CD4-positive, CD25-positive, alpha-beta regulatory T cell (primary cell): ENCODE data around the gene MTX1. TPM values are rescaled to one million over a fixed set of nuclear protein-coding genes. Genes with fewer than 3 reads are reported as not detected.
"Not testable (repeated sequence)": the region's sequence is repeated elsewhere in the genome, so short reads cannot be mapped to it uniquely, and the experiment has no call there.

Experiments used
- ATAC-seq, 2 donors: fragments of 150-1000 bp; cut with Tn5 transposase; one replicate each; pipeline ENCODE4 v1.10.0; 2021; ENCODE audit warnings: low read depth in 2 of 2, moderate number of reproducible peaks in 2 of 2, moderate library complexity in 1 of 2
- DNase-seq, 3 donors: peaks; one replicate each; pipeline versions ENCODE4 v3.0.0 to v3.0.0-alpha.2; 2012 to 2022; ENCODE audit warnings: mixed read lengths in 1 of 3
- H3K27ac ChIP-seq: one replicate; pipeline ENCODE4 v1.7.0; 2013; ENCODE audit warnings: mild to moderate bottlenecking, low read length; ENCODE audit not compliant: insufficient read depth, poor library complexity, severe bottlenecking
- H3K27me3 ChIP-seq: one replicate; pipeline ENCODE4 v1.7.0; 2013; ENCODE audit warnings: low read length; ENCODE audit not compliant: control insufficient read depth, insufficient read depth
- H3K36me3 ChIP-seq: one replicate; pipeline ENCODE4 v1.7.0; 2013; ENCODE audit warnings: mild to moderate bottlenecking, low read length, moderate library complexity; ENCODE audit not compliant: control insufficient read depth, insufficient read depth
- H3K4me1 ChIP-seq: 2 replicates; pipeline ENCODE4 v1.7.0; 2013; ENCODE audit warnings: mild to moderate bottlenecking, low read length; ENCODE audit not compliant: insufficient read depth, control insufficient read depth, poor library complexity, severe bottlenecking
- H3K4me3 ChIP-seq: one replicate; pipeline ENCODE4 v1.7.0; 2013; ENCODE audit warnings: low read depth, mild to moderate bottlenecking, low read length, moderate library complexity
- H3K9me3 ChIP-seq, 2 experiments: 1 replicate in 1 of 2; 2 replicates in 1 of 2; pipeline ENCODE4 v1.7.0; 2013; ENCODE audit warnings: low read length in 2 of 2, mild to moderate bottlenecking in 1 of 2, moderate library complexity in 1 of 2; ENCODE audit not compliant: control insufficient read depth in 2 of 2
- H3K27ac Mint-ChIP-seq, 3 donors: one replicate each; pipeline ENCODE4 v1.8.0; 2020 to 2022; ENCODE audit warnings: mild to moderate bottlenecking in 3 of 3, mixed read lengths in 3 of 3, moderate library complexity in 2 of 3
- H3K27me3 Mint-ChIP-seq: one replicate; pipeline ENCODE4 v1.8.0; 2022; ENCODE audit warnings: mild to moderate bottlenecking, mixed read lengths
- H3K36me3 Mint-ChIP-seq: one replicate; pipeline ENCODE4 v1.8.0; 2020; ENCODE audit warnings: mixed read lengths
- H3K4me1 Mint-ChIP-seq, 4 donors: one replicate each; pipeline ENCODE4 v1.8.0; 2020 to 2022; ENCODE audit warnings: mixed read lengths in 4 of 4, mild to moderate bottlenecking in 1 of 4
- H3K4me3 Mint-ChIP-seq, 4 donors: one replicate each; pipeline ENCODE4 v1.8.0; 2020 to 2022; ENCODE audit warnings: mild to moderate bottlenecking in 4 of 4, mixed read lengths in 4 of 4, moderate library complexity in 3 of 4
- H3K9me3 Mint-ChIP-seq, 7 donors: one replicate each; pipeline ENCODE4 v1.8.0; 2020 to 2022; ENCODE audit warnings: mixed read lengths in 7 of 7, mild to moderate bottlenecking in 3 of 7, moderate library complexity in 2 of 7
- polyA plus RNA-seq, 4 donors: library from polyadenylated mRNA; unstranded; fragments of 300-500 nt; fragmentation: Illumina TruSeq; gene quantifications; one replicate each; pipeline ENCODE4 v1.2.3, GENCODE V29; 2021
- total RNA-seq: library from RNA; stranded (reverse); gene quantifications from one replicate; pipeline ENCODE4 v1.2.3, GENCODE V29; 2022

The MTX1 gene
- total and polyA plus RNA-seq, 5 donors from 2014 or later, result 18.4 to 52.2 (median 46.0) TPM

GRCh38 chr1:155223047-155223446, 14.6 kb downstream of the MTX1 start:
- H3K27ac ChIP-seq, result no peak overlapping the region
- ATAC-seq, result no peak
- no peak overlapping the region for H3K4me3 ChIP-seq
- no peak for DNase-seq
- H3K36me3 ChIP-seq, result no peaks in the 10 kb centered on the region
- H3K27me3 ChIP-seq, result no peaks in the 10 kb centered on the region
- Mint-ChIP-seq H3K4me3 (no peak overlapping the region), H3K4me1 (peaks cover 16 to 42% (median 20%) of the 10 kb centered on the region in 4 donors), H3K27me3 (no peaks in the 10 kb centered on the region), H3K27ac (no peak overlapping the region), H3K36me3 (no peaks in the 10 kb centered on the region), H3K9me3 (no peaks in the 10 kb centered on the region)
- peaks cover 21% of the 10 kb centered on the region for H3K4me1 ChIP-seq
- H3K9me3 ChIP-seq, result no peaks in the 10 kb centered on the region

GRCh38 chr1:155225404-155225759, 16.9 kb downstream of the MTX1 start:
- H3K4me3 ChIP-seq, H3K27me3 ChIP-seq, DNase-seq, H3K27ac Mint-ChIP-seq, H3K36me3 ChIP-seq, H3K9me3 Mint-ChIP-seq, H3K27me3 Mint-ChIP-seq, ATAC-seq, H3K9me3 ChIP-seq, H3K36me3 Mint-ChIP-seq: not testable (repeated sequence)
- Mint-ChIP-seq H3K4me1 (peaks cover 12 to 36% (median 15%) of the 10 kb centered on the region in 4 donors), H3K4me3 (peak overlapping the region in 2 of 4 donors; percentile 86 to 97)
- peak overlapping the region; percentile 83 for H3K27ac ChIP-seq
- peaks cover 23% of the 10 kb centered on the region for H3K4me1 ChIP-seq

DNA sequence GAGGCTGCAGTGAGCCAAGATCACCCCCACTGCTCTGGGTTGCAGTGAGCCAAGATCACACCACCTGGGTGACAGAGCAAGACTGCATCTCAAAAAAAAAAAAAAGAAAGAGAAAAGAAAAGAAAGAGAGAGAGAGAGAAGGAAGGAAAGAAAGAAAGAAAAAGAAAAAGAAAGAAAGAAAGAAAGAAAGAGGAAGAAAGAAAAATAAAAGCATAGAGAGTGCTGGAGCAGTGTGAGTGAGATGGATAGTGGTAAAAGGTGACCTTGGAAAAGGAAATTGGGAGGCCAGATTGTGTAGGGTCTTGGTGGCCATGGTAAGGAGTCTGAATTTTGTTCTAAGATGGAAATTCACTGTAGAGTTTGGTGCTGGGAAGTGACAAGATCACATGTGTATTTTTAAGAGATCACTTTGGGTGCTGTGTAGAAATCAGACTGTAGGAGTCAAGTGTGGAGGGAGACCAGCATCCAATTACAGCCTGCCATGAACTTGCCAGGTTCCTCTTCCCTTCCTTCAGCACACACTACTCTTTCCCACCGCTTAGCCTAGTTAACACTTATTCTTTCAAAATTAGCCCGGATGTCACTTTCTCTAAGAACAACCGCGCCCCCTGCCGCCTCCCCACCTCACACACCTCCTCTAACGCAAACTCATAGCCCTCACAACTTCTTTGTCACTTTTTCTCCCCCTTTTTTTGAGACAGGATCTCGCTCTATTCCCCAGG, 17.9 kb downstream of the MTX1 start:
- ATAC-seq, result peak; percentile 44 to 49
- H3K36me3 Mint-ChIP-seq, result no peaks in the 10 kb centered on the region
- no peaks in the 10 kb centered on the region for H3K27me3 ChIP-seq
- H3K4me1 Mint-ChIP-seq, result peaks cover 12 to 35% (median 15%) of the 10 kb centered on the region in 4 donors
- peak overlapping the region; percentile 86 to 97 (median 92) for H3K4me3 Mint-ChIP-seq
- peak overlapping the region; percentile 90 for H3K4me3 ChIP-seq
- H3K4me1 ChIP-seq, result peaks cover 23% of the 10 kb centered on the region
- H3K36me3 ChIP-seq, result no peaks in the 10 kb centered on the region
- H3K9me3 ChIP-seq, result no peaks in the 10 kb centered on the region
- H3K9me3 Mint-ChIP-seq, result no peaks in the 10 kb centered on the region
- peak; percentile 72 to 91 (median 84) for DNase-seq
- peak overlapping the region; percentile 84 to 98 (median 94) for H3K27ac Mint-ChIP-seq
- peak overlapping the region; percentile 83 for H3K27ac ChIP-seq
- H3K27me3 Mint-ChIP-seq, result no peaks in the 10 kb centered on the region

- H3K27me3 Mint-ChIP-seq, result no peaks in the 10 kb centered on the region
- peak overlapping the region; percentile 90 for H3K4me3 ChIP-seq
- H3K27ac ChIP-seq, result peak overlapping the region; percentile 83
- peak overlapping the region; percentile 84 to 98 (median 94) for H3K27ac Mint-ChIP-seq
- H3K4me3 Mint-ChIP-seq, result peak overlapping the region; percentile 86 to 97 (median 92)
- ATAC-seq (no peak), DNase-seq (peak in 1 of 3 donors; percentile 63)
- no peaks in the 10 kb centered on the region for H3K27me3 ChIP-seq
- no peaks in the 10 kb centered on the region for H3K36me3 ChIP-seq
- H3K4me1 Mint-ChIP-seq, result peaks cover 12 to 35% (median 15%) of the 10 kb centered on the region in 4 donors
- H3K9me3 Mint-ChIP-seq, result no peaks in the 10 kb centered on the region
- no peaks in the 10 kb centered on the region for H3K36me3 Mint-ChIP-seq
- H3K9me3 ChIP-seq, result no peaks in the 10 kb centered on the region
- peaks cover 23% of the 10 kb centered on the region for H3K4me1 ChIP-seq
Observed at GRCh38 chr1:155226910-155227260, 18.4 kb downstream of the MTX1 start.

DNA sequence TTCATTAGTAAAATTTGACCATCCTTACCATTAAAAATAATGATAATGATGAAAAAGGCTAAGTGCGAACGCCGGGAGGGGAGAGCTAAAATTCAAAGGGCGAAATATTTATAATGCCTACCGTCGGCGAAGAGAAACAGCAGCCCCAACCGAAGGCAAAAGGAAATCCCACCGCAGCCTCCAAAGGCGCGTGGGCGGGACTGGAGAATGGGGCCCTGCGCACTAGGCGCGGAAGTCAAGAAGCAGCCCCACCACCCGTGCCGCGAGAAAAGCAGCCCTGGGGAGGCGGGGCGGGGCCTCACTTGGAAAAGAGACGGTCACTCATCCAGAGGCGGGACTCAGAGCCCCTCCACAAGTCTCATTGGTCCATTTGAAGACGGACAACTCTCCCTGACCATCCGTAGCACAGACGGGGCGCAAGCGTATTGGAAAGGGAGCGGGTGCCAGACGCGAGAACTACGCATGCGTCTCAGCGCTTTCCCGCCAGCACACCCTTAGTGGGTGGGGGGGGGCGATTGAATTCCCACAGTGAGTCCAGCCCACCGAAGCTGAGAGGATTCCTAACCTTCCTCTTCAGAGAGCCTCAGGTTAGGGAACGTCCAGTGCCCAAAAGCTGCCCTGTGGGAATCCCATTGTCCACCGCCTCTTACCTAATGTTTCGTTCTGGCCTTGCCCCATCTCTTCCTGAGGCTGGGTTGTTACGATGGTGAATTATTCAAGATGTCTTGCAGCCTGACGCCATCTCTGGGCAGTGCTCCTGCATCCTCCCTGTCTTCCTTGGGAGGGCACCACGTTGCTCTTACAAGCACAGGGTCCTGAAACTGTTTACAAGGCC, 19.0 kb downstream of the MTX1 start:
- Histone ChIP-seq H3K27me3 (no peaks in the 10 kb centered on the region), H3K36me3 (no peaks in the 10 kb centered on the region), H3K4me3 (peak overlapping the region; percentile 90), H3K9me3 (no peaks in the 10 kb centered on the region), H3K4me1 (peaks cover 23% of the 10 kb centered on the region), H3K27ac (peak overlapping the region; percentile 83)
- no peaks in the 10 kb centered on the region for H3K36me3 Mint-ChIP-seq
- peak overlapping the region; percentile 84 to 97 (median 94) for H3K27ac Mint-ChIP-seq
- H3K4me1 Mint-ChIP-seq, result peaks cover 12 to 35% (median 15%) of the 10 kb centered on the region in 4 donors
- peak overlapping the region; percentile 86 to 97 (median 92) for H3K4me3 Mint-ChIP-seq
- no peaks in the 10 kb centered on the region for H3K9me3 Mint-ChIP-seq
- H3K27me3 Mint-ChIP-seq, result no peaks in the 10 kb centered on the region
- ATAC-seq, result peak; percentile 94 to 95
- DNase-seq, result peak; percentile 96 to 100 (median 97)

- peak overlapping the region; percentile 86 to 97 (median 92) for H3K4me3 Mint-ChIP-seq
- Histone ChIP-seq H3K4me3 (peak overlapping the region; percentile 90), H3K27ac (peak overlapping the region; percentile 83), H3K4me1 (peaks cover 23% of the 10 kb centered on the region), H3K27me3 (no peaks in the 10 kb centered on the region), H3K36me3 (no peaks in the 10 kb centered on the region), H3K9me3 (no peaks in the 10 kb centered on the region)
- peak overlapping the region; percentile 84 to 97 (median 94) for H3K27ac Mint-ChIP-seq
- ATAC-seq (no peak), DNase-seq (no peak)
- H3K36me3 Mint-ChIP-seq, result no peaks in the 10 kb centered on the region
- H3K4me1 Mint-ChIP-seq, result peaks cover 12 to 35% (median 15%) of the 10 kb centered on the region in 4 donors
- H3K9me3 Mint-ChIP-seq, result no peaks in the 10 kb centered on the region
- H3K27me3 Mint-ChIP-seq, result no peaks in the 10 kb centered on the region
Observed at GRCh38 chr1:155228096-155228427, 19.6 kb downstream of the MTX1 start.

GRCh38 chr1:155231302-155231701, 22.8 kb downstream of the MTX1 start:
- H3K4me1 ChIP-seq, result peaks cover 25% of the 10 kb centered on the region
- H3K9me3 ChIP-seq, H3K27me3 ChIP-seq, H3K27ac ChIP-seq, ATAC-seq, DNase-seq, H3K27me3 Mint-ChIP-seq, H3K4me3 ChIP-seq, H3K36me3 ChIP-seq, H3K36me3 Mint-ChIP-seq, H3K9me3 Mint-ChIP-seq, H3K4me3 Mint-ChIP-seq: not testable (repeated sequence)
- H3K4me1 Mint-ChIP-seq, result peaks cover 12 to 32% (median 15%) of the 10 kb centered on the region in 4 donors
- peak overlapping the region in 2 of 3 donors; percentile 21 to 62 for H3K27ac Mint-ChIP-seq
